Bronchial epithelial cell (primary cell): Measurements from ENCODE around the gene PTBP3. TPM values are rescaled to one million over a fixed set of nuclear protein-coding genes. Genes with fewer than 3 reads are reported as not detected.

Source experiments
- DNase-seq: peaks from one replicate; pipeline ENCODE4 v3.0.0-alpha.2; 2010; ENCODE audit warnings: low read depth
- FAIRE-seq: peaks from 2 replicates; lab custom pipeline; 2011; peaks lifted over from hg19 to GRCh38; lab: Jason Lieb, UNC
- H3K27me3 ChIP-seq: 2 replicates; pipeline ENCODE4 v1.5.1; 2011; ENCODE audit warnings: low read length; ENCODE audit not compliant: control insufficient read depth, insufficient read depth
- H3K36me3 ChIP-seq: 2 replicates; pipeline ENCODE4 v1.5.1; 2011; ENCODE audit warnings: low read length; ENCODE audit not compliant: control insufficient read depth, insufficient read depth
- H3K4me3 ChIP-seq: 2 replicates; pipeline ENCODE4 v1.5.1; 2011; ENCODE audit warnings: mild to moderate bottlenecking, low read depth, low read length, control low read depth
- CTCF ChIP-seq: IDR thresholded peaks from 2 replicates; pipeline ENCODE4 v1.5.1; 2011; ENCODE audit warnings: mild to moderate bottlenecking, moderate library complexity, low read length, control low read depth, inconsistent platforms; ENCODE audit not compliant: insufficient read depth, severe bottlenecking
- total RNA-seq: library from RNA; depleted of rRNA; stranded (reverse); fragments of >200 nt; gene quantifications from 2 replicates; pipeline ENCODE4 v1.2.1, GENCODE V29; 2014

Gene PTBP3
- total RNA-seq, 1 donor from 2014 or later, result 62.4 TPM

GRCh38 chr9:112322701-112323377 is 10.6 kb downstream of the PTBP3 start:
- no peak for TF ChIP-seq CTCF
- FAIRE-seq (no peak), DNase-seq (no peak)
- Histone ChIP-seq H3K27me3 (no peaks in the 10 kb centered on the region), H3K36me3 (no peaks in the 10 kb centered on the region), H3K4me3 (no peak overlapping the region)

GRCh38 chr9:112316258-112316943 is 17.0 kb downstream of the PTBP3 start:
- DNase-seq, result no peak
- H3K27me3 ChIP-seq, result no peaks in the 10 kb centered on the region
- no peak overlapping the region for H3K4me3 ChIP-seq
- FAIRE-seq, result no peak
- no peaks in the 10 kb centered on the region for H3K36me3 ChIP-seq
- TF ChIP-seq CTCF, result no peak

- Histone ChIP-seq H3K27me3 (no peaks in the 10 kb centered on the region), H3K36me3 (no peaks in the 10 kb centered on the region), H3K4me3 (no peak overlapping the region)
- DNase-seq (no peak), FAIRE-seq (no peak)
- no peak for TF ChIP-seq CTCF
These were observed 17.8 kb downstream of the PTBP3 start for GRCh38 chr9:112315331-112316257.

GRCh38 chr9:112312139-112312538 is 21.3 kb downstream of the PTBP3 start:
- DNase-seq, result no peak
- Histone ChIP-seq H3K36me3 (no peaks in the 10 kb centered on the region), H3K27me3 (no peaks in the 10 kb centered on the region), H3K4me3 (no peak overlapping the region)
- no peak for TF ChIP-seq CTCF
- no peak for FAIRE-seq

GRCh38 chr9:112311497-112311896 is 21.9 kb downstream of the PTBP3 start:
- no peak for DNase-seq
- TF ChIP-seq CTCF, result no peak
- Histone ChIP-seq H3K4me3 (no peak overlapping the region), H3K36me3 (no peaks in the 10 kb centered on the region), H3K27me3 (no peaks in the 10 kb centered on the region)
- FAIRE-seq, result no peak
